ENCODE results near the gene GALNT17.

GRCh38 chr7:71723859-71724258 lies 591.9 kb downstream of the GALNT17 start:
- no peak for TF ChIP-seq CTCF (conservative IDR thresholded peaks at IDR 0.05; ENCODE audit: low read depth, low read length)
- no peak for TF ChIP-seq EZH2 (IDR thresholded peaks at IDR 0.05; ENCODE audit: borderline replicate concordance, low read depth, low read length, poor library complexity, severe bottlenecking)

Data from A673 (cell line).